GM18867 (cell line): ENCODE data around the gene AP1S3.
A peak's percentile ranks its signal among the peaks of the same experiment; 100 is the strongest.
"Not testable (repeated sequence)": the region's sequence is repeated elsewhere in the genome, so short reads cannot be mapped to it uniquely, and the experiment has no call there.

Source experiments
- ATAC-seq: cut with Tn5 transposase; IDR thresholded peaks from one replicate; pipeline ENCODE4 v1.9.1; 2021; ENCODE audit warnings: mild to moderate bottlenecking, moderate library complexity; ENCODE audit not compliant: unreplicated experiment

Gene AP1S3

GRCh38 chr2:223811757-223812156 lies 25.6 kb downstream of the AP1S3 start:
- no peak for ATAC-seq

GRCh38 chr2:223805008-223805407 lies 32.4 kb downstream of the AP1S3 start:
- ATAC-seq = no peak

- no peak for ATAC-seq
Measured at GRCh38 chr2:223801736-223802135, 35.6 kb downstream of the AP1S3 start.

GRCh38 chr2:223800908-223801307 lies 36.5 kb downstream of the AP1S3 start:
- ATAC-seq = peak; percentile 20

- peak; percentile 99 for ATAC-seq
Measured at GRCh38 chr2:223797811-223798721, 39.3 kb downstream of the AP1S3 start.

GRCh38 chr2:223797037-223797436 lies 40.3 kb downstream of the AP1S3 start:
- no peak for ATAC-seq

GRCh38 chr2:223789423-223789822 lies 48.0 kb downstream of the AP1S3 start:
- ATAC-seq = no peak

- ATAC-seq = no peak
Measured at GRCh38 chr2:223788826-223789225, 48.6 kb downstream of the AP1S3 start.

- not testable (repeated sequence) for ATAC-seq
Measured at GRCh38 chr2:223788106-223788505, 49.3 kb downstream of the AP1S3 start.

- ATAC-seq = peak; percentile 45
Measured at GRCh38 chr2:223787358-223787757, 50.0 kb downstream of the AP1S3 start.

- peak; percentile 69 for ATAC-seq
Measured at GRCh38 chr2:223786943-223787342, 50.4 kb downstream of the AP1S3 start.

- no peak for ATAC-seq
Measured at GRCh38 chr2:223786236-223786635, 51.1 kb downstream of the AP1S3 start.

- no peak for ATAC-seq
Measured at GRCh38 chr2:223784221-223784772, 53.1 kb downstream of the AP1S3 start.

- no peak for ATAC-seq
Measured at GRCh38 chr2:223782629-223783028, 54.8 kb downstream of the AP1S3 start.

- ATAC-seq = no peak
Measured at GRCh38 chr2:223781560-223781959, 55.8 kb downstream of the AP1S3 start.

GRCh38 chr2:223779877-223780276 lies 57.5 kb downstream of the AP1S3 start:
- peak; percentile 77 for ATAC-seq

GRCh38 chr2:223774193-223774592 lies 63.2 kb downstream of the AP1S3 start:
- no peak for ATAC-seq

GRCh38 chr2:223772363-223772762 lies 65.0 kb downstream of the AP1S3 start:
- ATAC-seq = no peak

- ATAC-seq = no peak
Measured at GRCh38 chr2:223771475-223771874, 65.9 kb downstream of the AP1S3 start.

- ATAC-seq = no peak
Measured at GRCh38 chr2:223768179-223768578, 69.2 kb downstream of the AP1S3 start.

- ATAC-seq = no peak
Measured at GRCh38 chr2:223767341-223767740, 70.0 kb downstream of the AP1S3 start.

- no peak for ATAC-seq
Measured at GRCh38 chr2:223765221-223765785, 72.1 kb downstream of the AP1S3 start.
